Neuronal stem cell (in vitro differentiated cells): Measurements from ENCODE around the gene OPRM1.

ENCODE experiments used
- DNase-seq: peaks from one replicate; pipeline ENCODE4 v3.0.0-alpha.2; 2013; ENCODE audit warnings: low spot score
- H2AFZ ChIP-seq: one replicate; pipeline ENCODE4 v1.6.1; 2013; ENCODE audit warnings: mild to moderate bottlenecking, low read length, inconsistent platforms
- H2AK5ac ChIP-seq: 2 replicates; pipeline ENCODE4 v1.6.1; 2013; ENCODE audit warnings: low read depth, mild to moderate bottlenecking, inconsistent platforms, low read length, moderate library complexity, mixed read lengths
- H2BK120ac ChIP-seq: 2 replicates; pipeline ENCODE4 v1.6.1; 2013; ENCODE audit warnings: low read depth, mild to moderate bottlenecking, inconsistent platforms, low read length, moderate library complexity, mixed read lengths
- H2BK12ac ChIP-seq: one replicate; pipeline ENCODE4 v1.6.1; 2013; ENCODE audit warnings: low read length, inconsistent platforms
- H2BK15ac ChIP-seq: 2 replicates; pipeline ENCODE4 v1.6.1; 2013; ENCODE audit warnings: mild to moderate bottlenecking, low read length, inconsistent platforms, mixed read lengths
- H2BK5ac ChIP-seq: one replicate; pipeline ENCODE4 v1.6.1; 2013; ENCODE audit warnings: inconsistent platforms, mild to moderate bottlenecking, low read length, moderate library complexity
- H3K14ac ChIP-seq: one replicate; pipeline ENCODE4 v1.6.1; 2013; ENCODE audit warnings: low read length, inconsistent platforms
- H3K18ac ChIP-seq: 2 replicates; pipeline ENCODE4 v1.6.1; 2013; ENCODE audit warnings: low read length, inconsistent platforms
- H3K23ac ChIP-seq: 2 replicates; pipeline ENCODE4 v1.6.1; 2013; ENCODE audit warnings: low read depth, mild to moderate bottlenecking, mixed read lengths, low read length, inconsistent platforms; ENCODE audit not compliant: poor library complexity
- H3K27ac ChIP-seq: replicated peaks from 3 replicates; pipeline ENCODE4 v1.5.1; 2013; ENCODE audit warnings: low read length, inconsistent platforms
- H3K27me3 ChIP-seq, 3 experiments: 2 replicates each; pipeline ENCODE4 v1.6.1; 2013; ENCODE audit warnings: low read length in 3 of 3, mild to moderate bottlenecking in 2 of 3, inconsistent platforms in 1 of 3, low read depth in 1 of 3, mixed read lengths in 1 of 3, moderate library complexity in 1 of 3; ENCODE audit not compliant: control insufficient read depth in 3 of 3, insufficient read depth in 3 of 3
- H3K36me3 ChIP-seq, 2 donors: replicated peaks in 1 of 2; 2 replicates each; pipeline ENCODE4 v1.6.1; 2013; ENCODE audit warnings: low read length in 2 of 2; ENCODE audit not compliant: control insufficient read depth in 2 of 2, insufficient read depth in 2 of 2
- H3K4ac ChIP-seq: 2 replicates; pipeline ENCODE4 v1.6.1; 2013; ENCODE audit warnings: inconsistent platforms, mild to moderate bottlenecking, low read length, moderate library complexity
- H3K4me1 ChIP-seq, 2 donors: 1 replicate in 1 of 2; 2 replicates in 1 of 2; pipeline ENCODE4 v1.6.1; 2013; ENCODE audit warnings: low read length in 2 of 2, low read depth in 1 of 2; ENCODE audit not compliant: control insufficient read depth in 2 of 2, insufficient read depth in 1 of 2
- H3K4me2 ChIP-seq: one replicate; pipeline ENCODE4 v1.6.1; 2013; ENCODE audit warnings: mild to moderate bottlenecking, low read length, inconsistent platforms; ENCODE audit not compliant: insufficient read depth, poor library complexity, severe bottlenecking
- H3K4me3 ChIP-seq, 2 donors: 2 replicates each; pipeline ENCODE4 v1.5.1; 2013; ENCODE audit warnings: low read length in 2 of 2, mild to moderate bottlenecking in 2 of 2, inconsistent platforms in 1 of 2, moderate library complexity in 1 of 2
- H3K79me1 ChIP-seq: one replicate; pipeline ENCODE4 v1.6.1; 2013; ENCODE audit warnings: low read depth, mild to moderate bottlenecking, inconsistent platforms, low read length, moderate library complexity
- H3K9ac ChIP-seq: one replicate; pipeline ENCODE4 v1.6.1; 2013; ENCODE audit warnings: mild to moderate bottlenecking, low read depth, low read length, inconsistent platforms; ENCODE audit not compliant: poor library complexity
- H3K9me3 ChIP-seq, 2 donors: replicated peaks in 1 of 2; 2 replicates each; pipeline versions ENCODE3 to v1.6.1; 2013; ENCODE audit warnings: low read length in 2 of 2, mild to moderate bottlenecking in 2 of 2, inconsistent platforms in 1 of 2, low read depth in 1 of 2, mixed read lengths in 1 of 2, moderate library complexity in 1 of 2; ENCODE audit not compliant: control insufficient read depth in 2 of 2, insufficient read depth in 1 of 2
- H4K8ac ChIP-seq: one replicate; pipeline ENCODE4 v1.6.1; 2013; ENCODE audit warnings: low read depth, mild to moderate bottlenecking, inconsistent platforms, low read length, moderate library complexity
- H4K91ac ChIP-seq: one replicate; pipeline ENCODE4 v1.6.1; 2013; ENCODE audit warnings: low read length, low read depth, mild to moderate bottlenecking, inconsistent platforms; ENCODE audit not compliant: poor library complexity
- WGBS, 2 donors: extraction: QIAGEN DNeasy Blood & Tissue Kit; methylation state at CpG; one replicate each; pipeline ENCODE4 v1.1.7; 2013; ENCODE audit warnings: missing lambda C conversion rate in 2 of 2, mixed read lengths in 1 of 2; ENCODE audit not compliant: insufficient read length in 2 of 2, insufficient replicate concordance in 1 of 2; ENCODE audit errors: extremely low coverage in 2 of 2; 5-methylcytosine and 5-hydroxymethylcytosine counted together

Gene OPRM1

GRCh38 chr6:154252678-154253077 lies 213.6 kb downstream of the OPRM1 start:
- no peak overlapping the region for H3K9ac ChIP-seq
- H3K79me1 ChIP-seq: no peaks in the 10 kb centered on the region
- H2BK12ac ChIP-seq: no peak overlapping the region
- no peak overlapping the region for H3K18ac ChIP-seq
- WGBS, 2 donors: no CpG with 5 or more reads among the region's 3 CpGs
- peaks cover 0 to 2% of the 10 kb centered on the region in 2 donors for H3K9me3 ChIP-seq
- DNase-seq: no peak
- no peak overlapping the region for H3K4ac ChIP-seq
- H4K8ac ChIP-seq: no peak overlapping the region
- H3K27ac ChIP-seq: no peak overlapping the region
- no peak overlapping the region for H4K91ac ChIP-seq
- H3K4me1 ChIP-seq: no peaks in the 10 kb centered on the region
- no peaks in the 10 kb centered on the region for H3K27me3 ChIP-seq
- H3K23ac ChIP-seq: no peak overlapping the region
- no peak overlapping the region for H2BK120ac ChIP-seq
- no peak overlapping the region for H2BK15ac ChIP-seq
- no peak overlapping the region for H3K4me2 ChIP-seq
- H3K36me3 ChIP-seq: no peaks in the 10 kb centered on the region
- H2AFZ ChIP-seq: no peak overlapping the region
- no peak overlapping the region for H3K14ac ChIP-seq
- no peak overlapping the region for H2AK5ac ChIP-seq
- no peak overlapping the region for H2BK5ac ChIP-seq
- H3K4me3 ChIP-seq: no peak overlapping the region

DNA sequence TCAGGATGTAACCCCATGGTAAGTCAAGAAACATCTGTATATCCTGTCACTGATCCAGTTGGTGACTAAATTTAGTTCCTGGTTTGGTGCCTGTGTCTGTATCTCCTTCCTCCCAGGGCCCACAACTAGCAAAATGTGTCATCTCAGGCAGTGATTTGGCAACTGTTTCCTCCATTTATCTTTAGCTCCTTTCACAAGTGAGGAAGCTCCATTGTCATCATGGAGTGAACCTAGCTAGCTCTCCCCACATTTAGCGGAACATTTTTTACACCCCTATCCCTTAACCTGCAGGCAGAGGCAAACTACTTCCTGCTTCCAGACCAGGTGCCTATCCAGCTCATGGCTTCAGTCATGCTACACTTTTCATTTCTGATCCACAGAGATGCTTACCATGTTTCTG lies 218.0 kb downstream of the OPRM1 start:
- H4K8ac ChIP-seq: no peak overlapping the region
- no peak overlapping the region for H3K14ac ChIP-seq
- no CpG with 5 or more reads among the region's 1 CpG for WGBS, 2 donors
- no peaks in the 10 kb centered on the region for H3K4me1 ChIP-seq
- no peaks in the 10 kb centered on the region for H3K79me1 ChIP-seq
- no peak overlapping the region for H2BK12ac ChIP-seq
- H2BK5ac ChIP-seq: no peak overlapping the region
- H4K91ac ChIP-seq: no peak overlapping the region
- peaks cover 0 to 2% of the 10 kb centered on the region in 2 donors for H3K9me3 ChIP-seq
- no peak overlapping the region for H3K9ac ChIP-seq
- peak overlapping the region in 1 of 2 donors; percentile 20 for H3K4me3 ChIP-seq
- H2BK120ac ChIP-seq: no peak overlapping the region
- no peak overlapping the region for H3K27ac ChIP-seq
- H3K36me3 ChIP-seq: no peaks in the 10 kb centered on the region
- H2AK5ac ChIP-seq: no peak overlapping the region
- no peak overlapping the region for H2BK15ac ChIP-seq
- no peaks in the 10 kb centered on the region for H3K27me3 ChIP-seq
- H3K23ac ChIP-seq: no peak overlapping the region
- DNase-seq: no peak
- H2AFZ ChIP-seq: no peak overlapping the region
- no peak overlapping the region for H3K4ac ChIP-seq
- H3K4me2 ChIP-seq: no peak overlapping the region
- H3K18ac ChIP-seq: no peak overlapping the region

- Histone ChIP-seq H2AFZ (no peak overlapping the region), H3K14ac (no peak overlapping the region), H3K9me3 (peaks cover 0 to 2% of the 10 kb centered on the region in 2 donors), H2BK15ac (no peak overlapping the region), H3K4ac (no peak overlapping the region), H4K8ac (no peak overlapping the region), H4K91ac (no peak overlapping the region), H3K4me3 (no peak overlapping the region), H3K23ac (no peak overlapping the region), H3K4me1 (no peaks in the 10 kb centered on the region), H2BK12ac (no peak overlapping the region), H2AK5ac (no peak overlapping the region), H3K27me3 (no peaks in the 10 kb centered on the region), H3K79me1 (no peaks in the 10 kb centered on the region), H3K18ac (no peak overlapping the region), H3K4me2 (no peak overlapping the region), H3K36me3 (no peaks in the 10 kb centered on the region), H3K9ac (no peak overlapping the region), H2BK120ac (no peak overlapping the region), H3K27ac (no peak overlapping the region), H2BK5ac (no peak overlapping the region)
- no CpG with 5 or more reads among the region's 4 CpGs for WGBS, 2 donors
- no peak for DNase-seq
These were observed 219.2 kb downstream of the OPRM1 start for GRCh38 chr6:154258064-154258757.

- no peak overlapping the region for H3K4me2 ChIP-seq
- H3K9me3 ChIP-seq: peaks cover 0 to 2% of the 10 kb centered on the region in 2 donors
- H3K27ac ChIP-seq: no peak overlapping the region
- no peak overlapping the region for H4K91ac ChIP-seq
- no peaks in the 10 kb centered on the region for H3K79me1 ChIP-seq
- no peaks in the 10 kb centered on the region for H3K36me3 ChIP-seq
- H2BK15ac ChIP-seq: no peak overlapping the region
- no peak overlapping the region for H2BK5ac ChIP-seq
- H3K9ac ChIP-seq: no peak overlapping the region
- no peak overlapping the region for H3K14ac ChIP-seq
- H3K4me1 ChIP-seq: no peaks in the 10 kb centered on the region
- no peak overlapping the region for H2AK5ac ChIP-seq
- H4K8ac ChIP-seq: no peak overlapping the region
- no peak overlapping the region for H3K23ac ChIP-seq
- no CpG with 5 or more reads among the region's 7 CpGs for WGBS, 2 donors
- no peak overlapping the region for H3K4me3 ChIP-seq
- no peak overlapping the region for H2BK120ac ChIP-seq
- no peak overlapping the region for H2BK12ac ChIP-seq
- no peak overlapping the region for H3K18ac ChIP-seq
- H3K27me3 ChIP-seq: no peaks in the 10 kb centered on the region
- DNase-seq: no peak
- no peak overlapping the region for H3K4ac ChIP-seq
- H2AFZ ChIP-seq: no peak overlapping the region
These were observed 222.8 kb downstream of the OPRM1 start for GRCh38 chr6:154261688-154262397.
